A673 (cell line): Measurements from ENCODE around the gene ZNF605. TPM values are rescaled to one million over a fixed set of nuclear protein-coding genes. Genes with fewer than 3 reads are reported as not detected.
A peak's percentile ranks its signal among the peaks of the same experiment; 100 is the strongest.
"Not testable (repeated sequence)": the region's sequence is repeated elsewhere in the genome, so short reads cannot be mapped to it uniquely, and the experiment has no call there.

ENCODE experiments used
- BruUV-seq: library from RNA; stranded (reverse); fragments of 400-500 nt; replicated peaks from 2 replicates; lab custom pipeline; 2021; lab: Mats Ljungman, UMichigan
- CTCF ChIA-PET: fragments of 300-600 bp; sonication (Branson Sonifier 250); formaldehyde crosslinking; loops from one replicate; lab custom pipeline; 2022; ENCODE audit warnings: antibody characterized with exemption; lab: Charles Lee
- POLR2A ChIA-PET: fragments of 300-600 bp; sonication (Branson Sonifier 250); formaldehyde crosslinking; loops from one replicate; lab custom pipeline; 2022; ENCODE audit warnings: antibody characterized with exemption; ENCODE audit not compliant: low non-redundant PET; lab: Charles Lee
- DNase-seq: peaks from one replicate; pipeline ENCODE4 v3.0.0-alpha.2; 2015; ENCODE audit warnings: low spot score
- H3K27ac ChIP-seq: fragments of 200-600 bp; sonication (generic); 2 replicates; pipeline ENCODE4 v1.5.1; 2016; ENCODE audit warnings: mixed run types, low read depth, mild to moderate bottlenecking, mixed read lengths, antibody characterized with exemption, low read length; ENCODE audit not compliant: poor library complexity, severe bottlenecking
- H3K27me3 ChIP-seq: fragments of 200-600 bp; sonication (generic); replicated peaks from 2 replicates; pipeline ENCODE4 v1.6.1; 2017; ENCODE audit warnings: mixed run types, low read depth, mild to moderate bottlenecking, mixed read lengths, antibody characterized with exemption, low read length; ENCODE audit not compliant: insufficient read depth, poor library complexity
- H3K36me3 ChIP-seq: fragments of 200-600 bp; sonication (generic); 2 replicates; pipeline ENCODE4 v1.6.1; 2016; ENCODE audit warnings: mixed run types, mild to moderate bottlenecking, mixed read lengths, antibody characterized with exemption, low read length; ENCODE audit not compliant: insufficient read depth, poor library complexity, severe bottlenecking
- H3K4me1 ChIP-seq: fragments of 200-600 bp; sonication (generic); 2 replicates; pipeline ENCODE4 v1.6.1; 2017; ENCODE audit warnings: mixed run types, mild to moderate bottlenecking, mixed read lengths, antibody characterized with exemption, low read length; ENCODE audit not compliant: insufficient read depth, poor library complexity, severe bottlenecking
- H3K4me3 ChIP-seq: fragments of 200-600 bp; sonication (generic); 2 replicates; pipeline ENCODE4 v1.5.1; 2016; ENCODE audit warnings: low read depth, mixed run types, mild to moderate bottlenecking, mixed read lengths, low read length; ENCODE audit not compliant: poor library complexity, severe bottlenecking
- H3K9me3 ChIP-seq: fragments of 200-600 bp; sonication (generic); 2 replicates; pipeline ENCODE4 v1.6.1; 2016; ENCODE audit warnings: mixed run types, low read depth, mild to moderate bottlenecking, mixed read lengths, antibody characterized with exemption, low read length; ENCODE audit not compliant: poor library complexity, severe bottlenecking
- EZH2 ChIP-seq: fragments of 200-600 bp; sonication (generic); IDR thresholded peaks from 2 replicates; pipeline ENCODE4 v1.6.1; 2017; ENCODE audit warnings: borderline replicate concordance, low read depth, mild to moderate bottlenecking, mixed read lengths, antibody characterized with exemption, low read length; ENCODE audit not compliant: poor library complexity, severe bottlenecking
- intact Hi-C: fragments of 100-400 bp; cut with micrococcal nuclease; formaldehyde crosslinking; loops from one replicate; pipeline ENCODE4 v1.10.0; 2022; ENCODE audit not compliant: unreplicated experiment
- total RNA-seq: library from RNA; stranded (reverse); gene quantifications from 2 replicates; pipeline ENCODE4 v1.2.3, GENCODE V29; 2021
- TF ChIP-seq, protein P1 (sequence below): fragments of 300-800, 200-600 bp; sonication (generic); conservative IDR thresholded peaks from 2 replicates; pipeline ENCODE4 v1.5.1; 2017; ENCODE audit warnings: low read depth, mild to moderate bottlenecking, antibody characterized with exemption, low read length, moderate library complexity, mixed read lengths

The ZNF605 gene
- total RNA-seq, 1 experiment from 2014 or later: 12.9 TPM

DNA sequence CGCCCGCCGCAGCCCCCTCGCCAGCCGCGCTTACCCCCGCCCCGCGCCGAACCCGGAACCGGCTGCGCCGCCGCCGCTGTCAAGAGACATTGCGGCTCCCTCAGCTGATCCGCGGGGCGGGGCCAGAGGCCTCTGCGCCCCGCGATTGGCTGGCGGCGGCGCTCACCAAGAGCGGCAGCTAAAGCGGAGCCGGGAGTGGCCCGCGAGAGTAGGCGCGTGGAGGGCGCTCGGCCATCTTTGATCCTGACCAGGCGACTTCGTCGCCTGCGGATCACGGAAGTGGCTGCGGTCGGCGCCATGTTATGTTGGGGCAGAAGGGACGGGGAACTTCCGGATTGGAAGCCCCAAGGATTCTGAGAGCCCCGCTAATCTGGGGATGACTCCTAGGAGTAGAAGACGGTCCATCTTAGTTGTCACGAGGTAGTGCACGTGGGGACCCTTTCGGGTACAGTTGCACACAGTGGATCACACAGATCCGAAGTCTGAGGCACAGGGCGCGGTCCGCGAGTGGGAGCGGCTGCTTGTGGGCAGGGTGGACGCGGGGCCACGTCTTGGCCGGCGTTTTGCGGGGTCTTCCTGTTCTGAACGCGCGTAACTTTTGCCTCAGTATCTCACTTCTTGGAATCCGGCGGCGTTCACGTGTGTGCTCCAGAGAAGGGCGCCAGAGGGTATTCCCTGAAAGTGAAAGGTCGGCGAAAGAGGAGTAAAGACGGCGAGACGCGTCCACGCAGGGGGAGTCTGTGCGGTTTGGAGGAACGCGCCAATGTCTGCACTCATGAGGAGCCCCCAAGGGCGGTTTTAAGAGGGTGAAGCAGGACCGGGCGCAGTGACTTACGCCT lies 68.4 kb downstream of the ZNF605 start, which contains the start of gene CHFR:
CHFR (minus strand) TSS at position 93 of the 839 bp plus-strand sequence. CDS start 277 bp downstream, outside the sequence.
- Histone ChIP-seq H3K9me3 (peaks cover 22% of the 10 kb centered on the region), H3K4me3 (peak within 1 kb of the TSS; percentile 66), H3K36me3 (no peaks in the 10 kb centered on the region), H3K27ac (peak within 1 kb of the TSS; percentile 83), H3K27me3 (no peaks in the 10 kb centered on the region), H3K4me1 (no peaks in the 10 kb centered on the region)
- peak; percentile 98 for DNase-seq
- ChIA-PET CTCF (no interaction called here), POLR2A (no interaction called here)
- TSS peak; percentile 94 for BruUV-seq
- no peak for TF ChIP-seq EZH2
- TF ChIP-seq, protein P1, sequence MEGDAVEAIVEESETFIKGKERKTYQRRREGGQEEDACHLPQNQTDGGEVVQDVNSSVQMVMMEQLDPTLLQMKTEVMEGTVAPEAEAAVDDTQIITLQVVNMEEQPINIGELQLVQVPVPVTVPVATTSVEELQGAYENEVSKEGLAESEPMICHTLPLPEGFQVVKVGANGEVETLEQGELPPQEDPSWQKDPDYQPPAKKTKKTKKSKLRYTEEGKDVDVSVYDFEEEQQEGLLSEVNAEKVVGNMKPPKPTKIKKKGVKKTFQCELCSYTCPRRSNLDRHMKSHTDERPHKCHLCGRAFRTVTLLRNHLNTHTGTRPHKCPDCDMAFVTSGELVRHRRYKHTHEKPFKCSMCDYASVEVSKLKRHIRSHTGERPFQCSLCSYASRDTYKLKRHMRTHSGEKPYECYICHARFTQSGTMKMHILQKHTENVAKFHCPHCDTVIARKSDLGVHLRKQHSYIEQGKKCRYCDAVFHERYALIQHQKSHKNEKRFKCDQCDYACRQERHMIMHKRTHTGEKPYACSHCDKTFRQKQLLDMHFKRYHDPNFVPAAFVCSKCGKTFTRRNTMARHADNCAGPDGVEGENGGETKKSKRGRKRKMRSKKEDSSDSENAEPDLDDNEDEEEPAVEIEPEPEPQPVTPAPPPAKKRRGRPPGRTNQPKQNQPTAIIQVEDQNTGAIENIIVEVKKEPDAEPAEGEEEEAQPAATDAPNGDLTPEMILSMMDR: no peak
- intact Hi-C loops: no loop called here

DNA sequence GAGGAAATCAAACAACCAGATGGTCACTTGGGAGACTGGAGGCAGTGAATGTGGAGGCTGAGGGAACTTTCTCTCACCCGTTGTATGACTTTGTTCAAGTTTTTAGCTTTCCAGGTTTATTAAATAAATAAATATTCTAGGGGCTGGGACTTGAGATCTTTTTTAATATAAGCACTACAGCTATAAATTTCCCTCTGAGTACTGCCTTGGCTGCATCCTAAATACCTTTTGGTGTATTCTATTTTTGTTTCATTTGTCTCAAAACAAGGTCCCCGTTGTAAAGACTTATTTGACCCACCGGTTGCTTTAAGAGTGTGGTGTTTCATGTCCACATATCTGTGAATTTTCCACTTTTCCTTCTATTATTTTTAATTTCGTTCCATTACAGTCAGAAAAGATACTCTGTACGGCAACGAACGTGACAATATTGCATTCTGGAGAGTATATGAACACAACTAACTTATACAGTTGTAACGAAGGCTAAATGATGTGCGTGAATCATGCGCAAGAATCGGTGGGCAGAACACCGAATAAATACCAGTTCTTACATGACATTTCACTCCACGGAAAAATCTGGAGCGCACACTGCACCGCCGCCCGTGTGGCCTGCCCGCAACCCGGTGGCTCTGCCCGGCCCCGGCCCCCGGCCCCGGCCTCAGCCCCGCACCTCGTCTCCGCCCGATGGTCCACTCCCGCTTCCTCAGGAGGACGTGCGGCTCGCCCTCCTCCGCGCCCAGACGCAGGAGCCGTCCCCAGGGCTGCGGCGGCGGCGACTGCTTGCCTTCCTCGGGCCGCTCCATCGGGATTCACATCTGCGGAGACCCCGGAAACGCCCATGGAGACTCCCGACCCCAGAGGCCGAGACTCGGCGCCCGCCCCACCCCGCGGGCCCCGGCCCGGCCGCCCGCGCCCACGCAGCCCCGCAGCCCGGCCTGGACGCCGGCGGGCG lies 69.3 kb downstream of the ZNF605 start:
- intact Hi-C loops: no loop called here
- POLR2A ChIA-PET: no interaction called here
- no peaks in the 10 kb centered on the region for H3K4me1 ChIP-seq
- H3K4me3 ChIP-seq: peak overlapping the region; percentile 66
- DNase-seq: peak; percentile 45
- no peaks in the 10 kb centered on the region for H3K27me3 ChIP-seq
- TF ChIP-seq EZH2: no peak
- TF ChIP-seq, protein P1: no peak
- H3K9me3 ChIP-seq: peaks cover 22% of the 10 kb centered on the region
- BruUV-seq: TSS peak; percentile 56
- CTCF ChIA-PET: no interaction called here
- no peak overlapping the region for H3K27ac ChIP-seq
- H3K36me3 ChIP-seq: no peaks in the 10 kb centered on the region

DNA sequence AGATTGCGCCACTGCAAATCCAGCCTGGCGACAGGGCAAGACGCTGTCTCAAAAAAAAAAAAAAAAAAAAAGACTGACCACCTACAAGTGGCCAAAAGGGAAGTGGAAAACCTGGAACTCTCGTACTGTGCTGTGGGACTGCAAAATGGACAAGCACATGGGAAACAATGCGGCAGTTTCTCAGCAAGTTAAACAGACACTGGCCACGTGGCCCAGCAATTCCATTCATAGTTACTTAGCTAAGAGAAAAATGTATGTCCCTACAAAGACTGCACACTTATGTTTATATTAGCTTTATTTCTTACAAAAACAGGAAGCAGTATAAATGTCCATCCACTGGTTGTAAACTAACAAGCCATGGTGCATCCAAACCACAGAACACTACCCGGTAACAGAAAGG lies 74.3 kb downstream of the ZNF605 start:
- H3K36me3 ChIP-seq: no peaks in the 10 kb centered on the region
- TF ChIP-seq EZH2: no peak
- TF ChIP-seq, protein P1: no peak
- POLR2A ChIA-PET: no interaction called here
- no peak overlapping the region for H3K4me3 ChIP-seq
- no peak overlapping the region for H3K27ac ChIP-seq
- intact Hi-C loops: no loop called here
- H3K4me1 ChIP-seq: no peaks in the 10 kb centered on the region
- peaks cover 13% of the 10 kb centered on the region for H3K9me3 ChIP-seq
- no peaks in the 10 kb centered on the region for H3K27me3 ChIP-seq
- no TSS peak for BruUV-seq
- no peak for DNase-seq
- CTCF ChIA-PET: no interaction called here

DNA sequence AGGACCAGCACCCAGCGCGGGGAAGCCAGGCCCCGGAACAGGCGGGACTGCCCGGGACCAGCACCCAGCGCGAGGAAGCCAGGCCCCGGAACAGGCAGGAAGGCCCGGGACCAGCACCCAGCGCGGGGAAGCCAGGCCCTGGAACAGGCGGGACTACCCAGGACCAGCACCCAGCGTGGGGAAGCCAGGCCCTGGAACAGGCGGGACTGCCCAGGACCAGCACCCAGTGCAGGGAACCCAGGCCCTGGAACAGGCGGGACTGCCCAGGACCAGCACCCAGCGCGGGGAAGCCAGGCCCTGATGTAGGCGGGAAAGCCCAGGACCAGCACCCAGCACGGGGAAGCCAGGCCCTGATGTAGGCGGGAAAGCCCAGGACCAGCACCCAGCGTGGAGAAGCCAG lies 81.5 kb downstream of the ZNF605 start:
- H3K36me3 ChIP-seq: peaks cover 12% of the 10 kb centered on the region
- CTCF ChIA-PET, H3K9me3 ChIP-seq, H3K4me3 ChIP-seq, H3K4me1 ChIP-seq, DNase-seq, POLR2A ChIA-PET, BruUV-seq, H3K27ac ChIP-seq, H3K27me3 ChIP-seq, intact Hi-C loops: not testable (repeated sequence)
